Kidney (tissue), 14 donors: ENCODE measurements around the gene KIF16B. TPM values are rescaled to one million over a fixed set of nuclear protein-coding genes. Genes with fewer than 3 reads are reported as not detected.

ENCODE experiments used
- DNase-seq, 5 donors: peaks; one replicate each; pipeline ENCODE4 v3.0.0-alpha.2; 2013 to 2020
- FAIRE-seq: peaks from 2 replicates; lab custom pipeline; 2012; peaks lifted over from hg19 to GRCh38; lab: Jason Lieb, UNC
- H3K27ac ChIP-seq, 2 donors: one replicate each; pipeline ENCODE4 v1.7.0; 2013; ENCODE audit warnings: low read depth in 2 of 2, low read length in 2 of 2, inconsistent platforms in 1 of 2
- H3K27me3 ChIP-seq: one replicate; pipeline ENCODE4 v1.7.1; 2013; ENCODE audit warnings: low read length, inconsistent platforms; ENCODE audit not compliant: control insufficient read depth, insufficient read depth
- H3K36me3 ChIP-seq, 3 donors: one replicate each; pipeline versions ENCODE4 v1.7.0 to v1.7.1; 2013; ENCODE audit warnings: low read length in 3 of 3, control low read depth in 1 of 3, inconsistent platforms in 1 of 3; ENCODE audit not compliant: insufficient read depth in 3 of 3, control insufficient read depth in 2 of 3
- H3K4me1 ChIP-seq, 3 donors: one replicate each; pipeline versions ENCODE4 v1.7.0 to v1.7.1; 2013; ENCODE audit warnings: low read length in 3 of 3, inconsistent platforms in 1 of 3, low read depth in 1 of 3; ENCODE audit not compliant: control insufficient read depth in 2 of 3, insufficient read depth in 2 of 3
- H3K4me3 ChIP-seq, 3 donors: one replicate each; pipeline versions ENCODE4 v1.7.0 to v1.8.1; 2013; ENCODE audit warnings: low read length in 3 of 3, control low read depth in 1 of 3, inconsistent platforms in 1 of 3
- H3K9ac ChIP-seq, 3 donors: one replicate each; pipeline versions ENCODE4 v1.7.0 to v1.7.1; 2013; ENCODE audit warnings: low read length in 3 of 3, control low read depth in 1 of 3, inconsistent platforms in 1 of 3
- H3K9me3 ChIP-seq, 3 donors: one replicate each; pipeline versions ENCODE4 v1.7.0 to v1.7.1; 2013; ENCODE audit warnings: low read length in 3 of 3, control low read depth in 1 of 3, inconsistent platforms in 1 of 3; ENCODE audit not compliant: control insufficient read depth in 2 of 3, insufficient read depth in 1 of 3
- CTCF ChIP-seq: IDR thresholded peaks from 3 replicates; pipeline ENCODE4 v1.5.1; 2012; ENCODE audit warnings: mild to moderate bottlenecking, moderate library complexity, borderline replicate concordance; ENCODE audit not compliant: insufficient read depth; ENCODE audit errors: extremely low read depth
- intact Hi-C: fragments of 100-400 bp; cut with DNase I; formaldehyde crosslinking; loops from one replicate; pipeline ENCODE4 v1.11.1; 2022
- polyA plus RNA-seq: library from polyadenylated mRNA; stranded (reverse); fragments of 350-450 nt; fragmentation: Illumina TruSeq; extraction: RNeasy Lipid Tissue Mini Kit (QIAGEN cat#74804); gene quantifications from one replicate; pipeline ENCODE4 v1.2.3, GENCODE V29; 2014; ENCODE audit warnings: low read depth, low replicate concordance; ENCODE audit not compliant: insufficient read depth
- total RNA-seq: library from RNA; stranded (reverse); fragmentation: NEBNext Ultra II Directional; extraction: Animal tissue kit (Norgen Biotek cat#: 25700); gene quantifications from one replicate; pipeline ENCODE4 v1.2.1, GENCODE V29; 2021
- donor health status: control.
- donor health status: control.
- donor health status: control.
- donor health status: control.
- donor health status: control.
- donor health status: DM: yes; HTN: yes; CAD: no.
- donor health status: Normal renal cell carcinoma (clear cell type).

Gene KIF16B
- total and polyA plus RNA-seq, 2 donors from 2014 or later: 15.0 to 19.7 TPM

DNA sequence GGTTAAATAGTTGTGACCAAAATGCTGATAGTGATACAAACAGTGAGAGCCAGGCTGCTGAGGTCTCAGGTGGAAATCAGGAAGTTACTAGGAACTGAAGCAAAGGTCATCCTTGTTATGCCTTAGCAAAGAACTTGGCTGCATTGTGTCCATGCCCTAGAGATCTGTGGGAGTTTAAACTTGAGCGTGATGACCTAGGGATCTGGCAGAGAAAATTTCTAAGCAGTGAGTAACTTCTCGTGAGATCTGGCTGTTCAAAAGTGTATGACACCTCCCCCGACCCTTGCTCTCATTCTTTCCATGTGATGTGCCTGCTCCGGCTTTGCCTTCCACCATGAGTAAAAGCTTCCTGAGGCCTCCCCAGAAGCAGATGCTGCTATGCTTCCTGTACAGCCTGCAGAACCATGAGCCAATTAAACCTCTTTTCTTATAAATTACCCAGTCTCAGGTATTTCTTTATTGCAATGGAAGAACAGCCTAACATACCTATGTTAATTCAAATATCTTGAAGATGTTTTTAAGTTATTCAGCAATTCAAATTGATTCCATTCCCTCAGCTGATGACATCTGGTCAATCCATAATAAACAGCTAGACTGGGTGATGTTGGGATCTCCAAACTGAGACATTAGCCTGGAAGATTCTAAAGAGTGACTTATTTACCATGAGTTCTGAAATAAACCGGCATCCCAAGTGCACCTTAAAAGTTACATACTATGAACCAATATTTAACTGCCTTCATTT, 33.8 kb downstream of the KIF16B start:
- no peak overlapping the region for H3K4me3 ChIP-seq
- peaks cover 0 to 17% (median 7%) of the 10 kb centered on the region in 3 donors for H3K4me1 ChIP-seq
- intact Hi-C loops: no loop called here
- no peak overlapping the region for H3K9ac ChIP-seq
- FAIRE-seq (no peak), DNase-seq (no peak)
- no peaks in the 10 kb centered on the region for H3K27me3 ChIP-seq
- H3K36me3 ChIP-seq: no peaks in the 10 kb centered on the region
- H3K9me3 ChIP-seq: no peaks in the 10 kb centered on the region
- no peak overlapping the region for H3K27ac ChIP-seq
- TF ChIP-seq CTCF: no peak

DNA sequence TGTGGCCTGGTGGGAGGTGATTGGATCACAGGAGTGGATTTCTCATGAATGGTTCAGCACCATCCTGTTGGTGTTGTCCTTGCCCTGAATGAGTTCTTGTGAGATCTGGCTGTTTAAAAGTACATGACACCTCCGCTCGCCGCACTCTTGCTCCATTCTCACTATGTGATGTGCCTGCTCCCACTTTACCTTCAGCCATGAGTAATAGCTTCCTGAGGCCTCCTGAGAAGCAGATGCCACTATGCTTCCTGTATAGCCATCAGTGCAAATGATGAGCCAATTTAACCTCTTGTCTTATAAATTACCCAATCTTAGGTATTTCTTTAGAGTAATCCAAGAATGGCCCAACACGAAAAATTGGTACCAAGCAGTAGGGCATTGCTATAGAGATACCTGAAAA, 34.5 kb downstream of the KIF16B start:
- FAIRE-seq: no peak
- no peak for DNase-seq
- Histone ChIP-seq H3K4me1 (peaks cover 0 to 17% (median 7%) of the 10 kb centered on the region in 3 donors), H3K27ac (no peak overlapping the region), H3K9ac (no peak overlapping the region), H3K9me3 (no peaks in the 10 kb centered on the region), H3K27me3 (no peaks in the 10 kb centered on the region), H3K4me3 (no peak overlapping the region), H3K36me3 (no peaks in the 10 kb centered on the region)
- intact Hi-C loops: no loop called here
- no peak for TF ChIP-seq CTCF

GRCh38 chr20:16537918-16538317, 35.3 kb downstream of the KIF16B start:
- no peak for DNase-seq
- Histone ChIP-seq H3K36me3 (no peaks in the 10 kb centered on the region), H3K9ac (no peak overlapping the region), H3K9me3 (no peaks in the 10 kb centered on the region), H3K27ac (no peak overlapping the region), H3K4me3 (no peak overlapping the region), H3K27me3 (no peaks in the 10 kb centered on the region), H3K4me1 (peaks cover 0 to 17% (median 7%) of the 10 kb centered on the region in 3 donors)
- TF ChIP-seq CTCF: no peak
- FAIRE-seq: no peak
- intact Hi-C loops: no loop called here
